ENCODE measurements around the gene RPL35A.
"Not testable (repeated sequence)": the region's sequence is repeated elsewhere in the genome, so short reads cannot be mapped to it uniquely, and the experiment has no call there.

The RPL35A gene

DNA sequence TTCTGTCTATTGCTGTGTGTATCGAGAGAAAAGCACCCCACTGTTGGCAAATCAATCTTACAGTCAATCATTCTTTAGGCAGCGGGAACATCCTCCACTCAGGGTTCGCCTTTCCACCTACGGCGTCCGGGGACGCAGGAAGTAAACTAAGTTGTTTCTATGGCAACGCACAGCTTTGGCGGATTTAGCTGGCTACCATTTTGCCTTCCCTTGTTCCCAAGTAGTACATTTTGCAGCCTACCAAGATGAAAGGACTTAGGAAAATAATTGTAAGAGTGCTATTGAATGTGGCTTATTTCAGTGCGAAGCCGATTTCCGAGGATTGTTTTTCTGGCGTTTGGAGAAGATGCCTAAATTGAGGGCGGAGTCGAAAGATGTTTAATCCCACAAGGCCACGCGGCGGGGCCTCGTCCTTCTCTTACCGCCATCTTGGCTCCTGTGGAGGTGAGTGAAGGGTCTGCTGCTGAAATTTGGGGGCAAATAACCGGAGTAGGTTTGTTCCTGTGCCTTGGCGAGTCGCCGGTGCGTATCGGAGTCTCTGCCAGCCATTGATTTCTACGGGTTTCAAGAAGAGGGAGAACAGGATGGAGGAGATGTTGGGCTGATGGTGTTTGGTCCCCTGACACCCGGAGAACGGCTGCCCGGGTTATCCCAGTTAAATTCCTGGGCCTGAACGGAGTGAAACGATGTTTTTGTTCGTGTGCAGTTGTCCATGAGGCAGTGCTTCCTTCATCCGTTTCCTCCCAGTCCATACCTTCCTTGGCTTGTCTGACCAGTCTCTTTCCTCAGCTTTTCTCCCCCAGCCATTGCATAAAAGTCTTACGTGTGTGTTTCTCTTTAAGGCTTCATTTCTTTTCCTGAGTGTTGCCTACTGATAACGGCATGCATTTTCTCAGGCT is at the start of gene RPL35A:
TSS of gene RPL35A (plus strand) at position 413 of the 899 bp plus-strand sequence. CDS start 778 bp downstream, outside the sequence.
- peak within 1 kb of the TSS; percentile 96 for H3K27ac ChIP-seq (ENCODE audit: low read length)
- peaks cover 22 to 29% of the 10 kb centered on the region in 2 donors for H3K36me3 ChIP-seq (ENCODE audit: control insufficient read depth in 2 of 2, insufficient read depth in 2 of 2, low read length in 2 of 2)
- peaks cover 32% of the 10 kb centered on the region for H3K4me1 ChIP-seq (ENCODE audit: control insufficient read depth, insufficient read depth, low read length)
- H3K9ac ChIP-seq (ENCODE audit: low read length in 2 of 2), result peak within 1 kb of the TSS; percentile 92 to 100
- H3K9me3 ChIP-seq (ENCODE audit: control insufficient read depth in 2 of 2, low read length in 2 of 2), result no peaks in the 10 kb centered on the region
- peak within 1 kb of the TSS; percentile 89 to 97 for H3K4me3 ChIP-seq (ENCODE audit: low read length in 2 of 2)
- no peaks in the 10 kb centered on the region for H3K27me3 ChIP-seq (ENCODE audit: control insufficient read depth in 1 of 2, insufficient read depth in 2 of 2, low read length in 2 of 2)

DNA sequence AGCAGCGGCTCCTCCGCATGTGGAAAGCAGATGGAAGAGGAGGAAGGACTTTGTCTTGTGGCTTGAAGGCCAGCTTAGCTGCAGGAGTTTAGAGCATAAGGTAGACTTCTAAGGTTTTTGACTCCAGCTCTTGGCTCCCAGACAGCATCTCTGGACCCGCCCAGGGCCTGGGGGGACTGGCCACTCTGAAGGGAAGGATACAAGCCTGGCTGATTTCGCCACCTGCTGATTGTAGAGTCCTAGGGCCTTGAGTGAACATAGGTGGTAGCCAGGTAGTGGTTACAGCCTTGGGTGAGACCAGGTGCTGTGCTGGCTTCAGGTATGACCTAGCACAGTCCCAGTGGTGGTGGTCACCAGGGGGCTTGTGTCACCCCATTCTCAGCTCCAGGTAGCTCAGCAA is 48.4 kb upstream of the RPL35A start:
- no peak overlapping the region for H3K4me3 ChIP-seq (ENCODE audit: low read length in 2 of 2)
- no peak overlapping the region for H3K27ac ChIP-seq (ENCODE audit: low read length)
- H3K4me1 ChIP-seq (ENCODE audit: control insufficient read depth, insufficient read depth, low read length), result no peaks in the 10 kb centered on the region
- no peaks in the 10 kb centered on the region for H3K9me3 ChIP-seq (ENCODE audit: control insufficient read depth in 2 of 2, low read length in 2 of 2)
- H3K36me3 ChIP-seq (ENCODE audit: control insufficient read depth in 2 of 2, insufficient read depth in 2 of 2, low read length in 2 of 2), result no peaks in the 10 kb centered on the region
- no peak overlapping the region for H3K9ac ChIP-seq (ENCODE audit: low read length in 2 of 2)
- no peaks in the 10 kb centered on the region for H3K27me3 ChIP-seq (ENCODE audit: control insufficient read depth in 1 of 2, insufficient read depth in 2 of 2, low read length in 2 of 2)

GRCh38 chr3:197906023-197906849 is 43.8 kb upstream of the RPL35A start:
- Histone ChIP-seq H3K9ac (ENCODE audit: low read length in 2 of 2) (no peak overlapping the region), H3K4me1 (ENCODE audit: control insufficient read depth, insufficient read depth, low read length) (no peaks in the 10 kb centered on the region), H3K9me3 (ENCODE audit: control insufficient read depth in 2 of 2, low read length in 2 of 2) (no peaks in the 10 kb centered on the region), H3K4me3 (ENCODE audit: low read length in 2 of 2) (peak overlapping the region in 1 of 2 donors; percentile 40), H3K27ac (ENCODE audit: low read length) (no peak overlapping the region), H3K27me3 (ENCODE audit: control insufficient read depth in 1 of 2, insufficient read depth in 2 of 2, low read length in 2 of 2) (no peaks in the 10 kb centered on the region), H3K36me3 (ENCODE audit: control insufficient read depth in 2 of 2, insufficient read depth in 2 of 2, low read length in 2 of 2) (no peaks in the 10 kb centered on the region)

GRCh38 chr3:197906850-197907187 is 43.2 kb upstream of the RPL35A start:
- Histone ChIP-seq H3K27me3 (ENCODE audit: control insufficient read depth in 1 of 2, insufficient read depth in 2 of 2, low read length in 2 of 2) (no peaks in the 10 kb centered on the region), H3K9ac (ENCODE audit: low read length in 2 of 2) (no peak overlapping the region), H3K27ac (ENCODE audit: low read length) (no peak overlapping the region), H3K4me3 (ENCODE audit: low read length in 2 of 2) (no peak overlapping the region), H3K9me3 (ENCODE audit: control insufficient read depth in 2 of 2, low read length in 2 of 2) (no peaks in the 10 kb centered on the region), H3K4me1 (ENCODE audit: control insufficient read depth, insufficient read depth, low read length) (no peaks in the 10 kb centered on the region), H3K36me3 (ENCODE audit: control insufficient read depth in 2 of 2, insufficient read depth in 2 of 2, low read length in 2 of 2) (no peaks in the 10 kb centered on the region)

DNA sequence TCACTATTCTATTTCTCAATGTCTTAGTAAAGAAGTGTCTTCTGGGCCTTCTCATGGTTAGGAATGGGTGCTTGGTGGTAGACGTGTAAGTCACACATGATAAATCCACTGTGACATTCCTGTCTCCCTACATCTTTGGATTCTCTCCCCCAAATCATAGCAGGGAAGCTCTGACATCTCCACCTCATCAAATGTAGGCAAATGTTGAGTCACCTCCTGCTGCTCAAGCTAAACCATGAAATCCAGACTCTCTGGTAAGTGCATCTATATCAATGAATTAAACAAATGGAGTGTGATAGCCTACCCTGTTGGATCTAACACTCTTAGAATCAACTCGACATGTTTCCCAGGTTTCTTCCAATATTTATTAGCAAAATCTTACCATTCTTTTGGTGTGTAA is 42.8 kb upstream of the RPL35A start:
- no peaks in the 10 kb centered on the region for H3K9me3 ChIP-seq (ENCODE audit: control insufficient read depth in 2 of 2, low read length in 2 of 2)
- no peaks in the 10 kb centered on the region for H3K4me1 ChIP-seq (ENCODE audit: control insufficient read depth, insufficient read depth, low read length)
- H3K27me3 ChIP-seq (ENCODE audit: control insufficient read depth in 1 of 2, insufficient read depth in 2 of 2, low read length in 2 of 2), result no peaks in the 10 kb centered on the region
- no peak overlapping the region for H3K27ac ChIP-seq (ENCODE audit: low read length)
- no peak overlapping the region for H3K9ac ChIP-seq (ENCODE audit: low read length in 2 of 2)
- H3K36me3 ChIP-seq (ENCODE audit: control insufficient read depth in 2 of 2, insufficient read depth in 2 of 2, low read length in 2 of 2), result no peaks in the 10 kb centered on the region
- no peak overlapping the region for H3K4me3 ChIP-seq (ENCODE audit: low read length in 2 of 2)

DNA sequence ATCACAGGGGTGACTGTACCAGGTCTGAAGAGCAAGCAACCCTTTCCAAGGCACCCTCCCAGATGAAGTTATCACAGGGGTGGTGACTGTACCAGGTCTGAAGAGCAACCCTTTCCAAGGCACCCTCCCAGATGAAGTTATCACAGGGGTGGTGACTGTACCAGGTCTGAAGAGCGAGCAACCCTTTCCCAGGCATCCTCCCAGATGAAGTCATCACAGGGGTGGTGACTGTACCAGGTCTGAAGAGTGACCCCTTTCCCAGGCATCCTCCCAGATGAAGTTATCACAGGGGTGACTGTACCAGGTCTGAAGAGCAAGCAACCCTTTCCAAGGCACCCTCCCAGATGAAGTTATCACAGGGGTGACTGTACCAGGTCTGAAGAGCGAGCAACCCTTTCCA is 41.4 kb upstream of the RPL35A start:
- not testable (repeated sequence) for H3K27me3 ChIP-seq (ENCODE audit: control insufficient read depth in 1 of 2, insufficient read depth in 2 of 2, low read length in 2 of 2); H3K36me3 ChIP-seq (ENCODE audit: control insufficient read depth in 2 of 2, insufficient read depth in 2 of 2, low read length in 2 of 2); H3K9ac ChIP-seq (ENCODE audit: low read length in 2 of 2); H3K4me1 ChIP-seq (ENCODE audit: control insufficient read depth, insufficient read depth, low read length); H3K9me3 ChIP-seq (ENCODE audit: control insufficient read depth in 2 of 2, low read length in 2 of 2); H3K4me3 ChIP-seq (ENCODE audit: low read length in 2 of 2); H3K27ac ChIP-seq (ENCODE audit: low read length)

GRCh38 chr3:197908957-197909701 is 40.9 kb upstream of the RPL35A start:
- H3K27me3 ChIP-seq (ENCODE audit: control insufficient read depth in 1 of 2, insufficient read depth in 2 of 2, low read length in 2 of 2), result no peaks in the 10 kb centered on the region
- peaks cover 2 to 7% of the 10 kb centered on the region in 2 donors for H3K36me3 ChIP-seq (ENCODE audit: control insufficient read depth in 2 of 2, insufficient read depth in 2 of 2, low read length in 2 of 2)
- no peak overlapping the region for H3K9ac ChIP-seq (ENCODE audit: low read length in 2 of 2)
- H3K9me3 ChIP-seq (ENCODE audit: control insufficient read depth in 2 of 2, low read length in 2 of 2), result no peaks in the 10 kb centered on the region
- no peak overlapping the region for H3K27ac ChIP-seq (ENCODE audit: low read length)
- no peaks in the 10 kb centered on the region for H3K4me1 ChIP-seq (ENCODE audit: control insufficient read depth, insufficient read depth, low read length)
- no peak overlapping the region for H3K4me3 ChIP-seq (ENCODE audit: low read length in 2 of 2)

- Histone ChIP-seq H3K27me3 (ENCODE audit: control insufficient read depth in 1 of 2, insufficient read depth in 2 of 2, low read length in 2 of 2) (no peaks in the 10 kb centered on the region), H3K27ac (ENCODE audit: low read length) (no peak overlapping the region), H3K9ac (ENCODE audit: low read length in 2 of 2) (no peak overlapping the region), H3K4me3 (ENCODE audit: low read length in 2 of 2) (no peak overlapping the region), H3K4me1 (ENCODE audit: control insufficient read depth, insufficient read depth, low read length) (no peaks in the 10 kb centered on the region), H3K9me3 (ENCODE audit: control insufficient read depth in 2 of 2, low read length in 2 of 2) (no peaks in the 10 kb centered on the region), H3K36me3 (ENCODE audit: control insufficient read depth in 2 of 2, insufficient read depth in 2 of 2, low read length in 2 of 2) (peaks cover 3 to 7% of the 10 kb centered on the region in 2 donors)
Measured at GRCh38 chr3:197912741-197913476, 37.1 kb upstream of the RPL35A start.

GRCh38 chr3:197913641-197914380 is 36.2 kb upstream of the RPL35A start:
- peaks cover 3 to 7% of the 10 kb centered on the region in 2 donors for H3K36me3 ChIP-seq (ENCODE audit: control insufficient read depth in 2 of 2, insufficient read depth in 2 of 2, low read length in 2 of 2)
- no peak overlapping the region for H3K27ac ChIP-seq (ENCODE audit: low read length)
- H3K27me3 ChIP-seq (ENCODE audit: control insufficient read depth in 1 of 2, insufficient read depth in 2 of 2, low read length in 2 of 2), result no peaks in the 10 kb centered on the region
- H3K9ac ChIP-seq (ENCODE audit: low read length in 2 of 2), result no peak overlapping the region
- no peaks in the 10 kb centered on the region for H3K9me3 ChIP-seq (ENCODE audit: control insufficient read depth in 2 of 2, low read length in 2 of 2)
- no peaks in the 10 kb centered on the region for H3K4me1 ChIP-seq (ENCODE audit: control insufficient read depth, insufficient read depth, low read length)
- H3K4me3 ChIP-seq (ENCODE audit: low read length in 2 of 2), result no peak overlapping the region

All from stomach smooth muscle (tissue), 2 donors.